H1 (cell line): ENCODE results near the gene UTRN. TPM values are rescaled to one million over a fixed set of nuclear protein-coding genes. Genes with fewer than 3 reads are reported as not detected.
A peak's percentile ranks its signal among the peaks of the same experiment; 100 is the strongest.

ENCODE experiments used
- CTCF ChIA-PET: fragments of 300-600 bp; sonication (Branson Sonifier 250); formaldehyde crosslinking; loops from one replicate; lab custom pipeline; 2021; ENCODE audit not compliant: partially characterized antibody; lab: Charles Lee
- POLR2A ChIA-PET: fragments of 300-600 bp; sonication (Branson Sonifier 250); formaldehyde crosslinking; loops from one replicate; lab custom pipeline; 2021; ENCODE audit warnings: inconsistent platforms; ENCODE audit not compliant: partially characterized antibody; lab: Charles Lee
- DNase-seq, 2 experiments: peaks; one replicate each; pipeline versions ENCODE4 v3.0.0 to v3.0.0-alpha.2; 2010 to 2022; ENCODE audit warnings: low spot score in 2 of 2, low read depth in 1 of 2, mixed read lengths in 1 of 2
- FAIRE-seq: peaks from 2 replicates; lab custom pipeline; 2011; peaks lifted over from hg19 to GRCh38; lab: Jason Lieb, UNC
- H2AFZ ChIP-seq: 2 replicates; pipeline ENCODE4 v1.8.1; 2012; ENCODE audit warnings: low read length, inconsistent platforms
- H2AK5ac ChIP-seq: 2 replicates; pipeline ENCODE4 v1.6.1; 2013; ENCODE audit warnings: low read depth, low read length
- H2BK120ac ChIP-seq: replicated peaks from 2 replicates; pipeline ENCODE3; 2013; ENCODE audit warnings: low read depth, low read length, inconsistent platforms
- H2BK12ac ChIP-seq: 2 replicates; pipeline ENCODE4 v1.6.1; 2013; ENCODE audit warnings: low read depth, low read length
- H2BK15ac ChIP-seq: 2 replicates; pipeline ENCODE4 v1.6.1; 2013; ENCODE audit warnings: low read length
- H2BK20ac ChIP-seq: 2 replicates; pipeline ENCODE4 v1.6.1; 2013; ENCODE audit warnings: low read length
- H2BK5ac ChIP-seq: 2 replicates; pipeline ENCODE4 v1.6.1; 2013; ENCODE audit warnings: low read depth, low read length
- H3K14ac ChIP-seq: 2 replicates; pipeline ENCODE4 v1.6.1; 2013; ENCODE audit warnings: inconsistent platforms; ENCODE audit not compliant: insufficient read length
- H3K18ac ChIP-seq: 2 replicates; pipeline ENCODE4 v1.6.1; 2013; ENCODE audit warnings: low read length; ENCODE audit errors: extremely low read depth
- H3K23ac ChIP-seq: 2 replicates; pipeline ENCODE4 v1.6.1; 2013; ENCODE audit warnings: inconsistent platforms; ENCODE audit not compliant: insufficient read length
- H3K23me2 ChIP-seq: 2 replicates; pipeline ENCODE4 v1.6.1; 2013; ENCODE audit warnings: low read depth, low read length
- H3K27ac ChIP-seq: 2 replicates; pipeline ENCODE4 v1.6.1; 2011; ENCODE audit warnings: low read depth, low read length, inconsistent platforms
- H3K27me3 ChIP-seq, 4 experiments: replicated peaks in 1 of 4; 1 replicate in 1 of 4; 2 replicates in 3 of 4; pipeline versions ENCODE4 v1.6.1 to v1.8.1; 2011 to 2013; ENCODE audit warnings: low read length in 3 of 4, mild to moderate bottlenecking in 3 of 4, inconsistent platforms in 2 of 4, mixed read lengths in 2 of 4, moderate library complexity in 1 of 4; ENCODE audit not compliant: control insufficient read depth in 3 of 4, insufficient read depth in 3 of 4; ENCODE audit errors: extremely low read depth in 1 of 4
- H3K36me3 ChIP-seq, 4 experiments: 2 replicates each; pipeline versions ENCODE4 v1.6.1 to v1.8.1; 2011 to 2013; ENCODE audit warnings: mild to moderate bottlenecking in 4 of 4, low read length in 3 of 4, moderate library complexity in 2 of 4, control low read depth in 1 of 4, inconsistent platforms in 1 of 4; ENCODE audit not compliant: insufficient read depth in 4 of 4, control insufficient read depth in 2 of 4
- H3K4ac ChIP-seq: replicated peaks from 2 replicates; pipeline ENCODE3; 2013; ENCODE audit warnings: low read length, low read depth, mixed read lengths, inconsistent platforms; ENCODE audit not compliant: insufficient read length
- H3K4me1 ChIP-seq, 4 experiments: replicated peaks in 1 of 4; 1 replicate in 1 of 4; 2 replicates in 3 of 4; pipeline versions ENCODE4 v1.6.1 to v1.8.1; 2011 to 2013; ENCODE audit warnings: low read length in 3 of 4, inconsistent platforms in 2 of 4, mixed read lengths in 1 of 4; ENCODE audit not compliant: insufficient read depth in 4 of 4, control insufficient read depth in 3 of 4
- H3K4me2 ChIP-seq, 2 experiments: 2 replicates each; pipeline versions ENCODE4 v1.6.1 to v1.8.1; 2011 to 2013; ENCODE audit warnings: low read depth in 2 of 2, low read length in 2 of 2, control low read depth in 1 of 2, inconsistent platforms in 1 of 2, mild to moderate bottlenecking in 1 of 2; ENCODE audit not compliant: insufficient read depth in 1 of 2
- H3K4me3 ChIP-seq, 4 experiments: fragments of 200-600, 300-600 bp in 1 of 4; sonication (generic), shearing (Covaris generic), sonication (Bioruptor Twin) in 1 of 4; 2 replicates each; pipeline versions ENCODE4 v1.5.1 to v1.8.1; 2011 to 2016; ENCODE audit warnings: low read length in 4 of 4, low read depth in 3 of 4, control low read depth in 2 of 4, inconsistent platforms in 2 of 4, mild to moderate bottlenecking in 2 of 4, mixed read lengths in 1 of 4, moderate library complexity in 1 of 4; ENCODE audit not compliant: insufficient read depth in 2 of 4; ENCODE audit errors: extremely low read depth in 1 of 4
- H3K56ac ChIP-seq: replicated peaks from 2 replicates; pipeline ENCODE3; 2013; ENCODE audit warnings: low read depth, mild to moderate bottlenecking, mixed read lengths, low read length, inconsistent platforms; ENCODE audit not compliant: insufficient read length
- H3K79me1 ChIP-seq: 2 replicates; pipeline ENCODE4 v1.6.1; 2013; ENCODE audit warnings: low read depth, low read length, control low read depth
- H3K79me2 ChIP-seq, 2 experiments: 2 replicates each; pipeline versions ENCODE4 v1.6.1 to v1.8.1; 2012 to 2013; ENCODE audit warnings: low read length in 2 of 2, mild to moderate bottlenecking in 2 of 2, inconsistent platforms in 1 of 2; ENCODE audit not compliant: insufficient read depth in 2 of 2, control insufficient read depth in 1 of 2
- H3K9ac ChIP-seq, 4 experiments: replicated peaks in 1 of 4; 1 replicate in 1 of 4; 2 replicates in 3 of 4; pipeline versions ENCODE4 v1.6.1 to v1.8.1; 2011 to 2013; ENCODE audit warnings: low read depth in 3 of 4, low read length in 3 of 4, control low read depth in 2 of 4, mild to moderate bottlenecking in 2 of 4, moderate library complexity in 2 of 4, inconsistent platforms in 1 of 4; ENCODE audit errors: extremely low read depth in 1 of 4
- H3K9me3 ChIP-seq, 2 experiments: 2 replicates each; pipeline versions ENCODE4 v1.6.1 to v1.8.1; 2012 to 2013; ENCODE audit warnings: mild to moderate bottlenecking in 2 of 2, moderate library complexity in 2 of 2, control low read depth in 1 of 2, inconsistent platforms in 1 of 2, low read depth in 1 of 2, low read length in 1 of 2, mixed read lengths in 1 of 2; ENCODE audit not compliant: insufficient read depth in 2 of 2
- H4K20me1 ChIP-seq, 2 experiments: replicated peaks in 1 of 2; 2 replicates each; pipeline versions ENCODE3 to v1.8.1; 2011 to 2013; ENCODE audit warnings: inconsistent platforms in 2 of 2, low read length in 2 of 2, mild to moderate bottlenecking in 1 of 2; ENCODE audit not compliant: insufficient read depth in 2 of 2, control insufficient read depth in 1 of 2
- H4K5ac ChIP-seq: 2 replicates; pipeline ENCODE4 v1.6.1; 2013; ENCODE audit warnings: low read length, low read depth, mixed read lengths, inconsistent platforms; ENCODE audit not compliant: insufficient read length
- H4K8ac ChIP-seq: 2 replicates; pipeline ENCODE4 v1.8.0; 2013; ENCODE audit warnings: mild to moderate bottlenecking, moderate library complexity, low read length, inconsistent platforms; ENCODE audit not compliant: insufficient read depth; ENCODE audit errors: extremely low read depth
- H4K91ac ChIP-seq: replicated peaks from 2 replicates; pipeline ENCODE3; 2013; ENCODE audit warnings: low read length, mixed read lengths, inconsistent platforms; ENCODE audit not compliant: insufficient read length
- SP1 ChIP-seq: IDR thresholded peaks from 2 replicates; pipeline ENCODE4 v1.6.1; 2011; ENCODE audit warnings: low read depth, low read length
- SP2 ChIP-seq: IDR thresholded peaks from 2 replicates; pipeline ENCODE4 v1.6.1; 2012; ENCODE audit warnings: mild to moderate bottlenecking, low read length, inconsistent platforms
- WGBS, 2 experiments: shearing (Covaris generic) in 1 of 2; methylation state at CpG; one replicate each; pipeline versions ENCODE4 v1.1.6 to v1.1.7; 2013 to 2015; ENCODE audit warnings: low lambda C conversion rate in 2 of 2, mixed read lengths in 2 of 2, inconsistent platforms in 1 of 2, low coverage in 1 of 2, missing lambda C conversion rate in 1 of 2; ENCODE audit not compliant: insufficient replicate concordance in 2 of 2, insufficient coverage in 1 of 2, insufficient read length in 1 of 2; ENCODE audit errors: extremely low coverage in 1 of 2, missing lambda C conversion rate in 1 of 2; 5-methylcytosine and 5-hydroxymethylcytosine counted together
- polyA plus RNA-seq, 7 experiments: library from polyadenylated mRNA; depleted of rRNA in 3 of 7; stranded (reverse) in 5 of 7; unstranded in 2 of 7; fragments of >200 nt in 5 of 7; fragments of 200-250 nt in 2 of 7; gene quantifications; 1 replicate in 5 of 7; 2 replicates in 1 of 7; 4 replicates in 1 of 7; pipeline versions ENCODE4 v1.2.1 to v1.2.3, GENCODE V29; 2011 to 2013; ENCODE audit warnings: missing spikeins in 2 of 7, mixed read lengths in 2 of 7
- total RNA-seq: library from RNA; stranded (reverse); fragmentation: NEBNext Ultra II Directional; extraction: Animal tissue kit (Norgen Biotek cat#: 25700); gene quantifications from 2 replicates; pipeline ENCODE4 v1.2.1, GENCODE V29; 2021
- TF ChIP-seq, protein P1 (sequence below), 3 experiments: IDR thresholded peaks; 1 replicate in 2 of 3; 2 replicates in 1 of 3; pipeline versions ENCODE4 v1.5.1 to v1.6.1; 2011; ENCODE audit warnings: low read length in 3 of 3, mild to moderate bottlenecking in 3 of 3, inconsistent platforms in 2 of 3, low read depth in 1 of 3, moderate library complexity in 1 of 3; ENCODE audit not compliant: insufficient read depth in 1 of 3; ENCODE audit errors: control extremely low read depth in 1 of 3

Gene UTRN
- total and polyA plus RNA-seq, 2 of the 8 experiments (the other 6 are each of a cell fraction or from before 2014, with no cell fraction given) = 25.0 to 112 TPM

DNA sequence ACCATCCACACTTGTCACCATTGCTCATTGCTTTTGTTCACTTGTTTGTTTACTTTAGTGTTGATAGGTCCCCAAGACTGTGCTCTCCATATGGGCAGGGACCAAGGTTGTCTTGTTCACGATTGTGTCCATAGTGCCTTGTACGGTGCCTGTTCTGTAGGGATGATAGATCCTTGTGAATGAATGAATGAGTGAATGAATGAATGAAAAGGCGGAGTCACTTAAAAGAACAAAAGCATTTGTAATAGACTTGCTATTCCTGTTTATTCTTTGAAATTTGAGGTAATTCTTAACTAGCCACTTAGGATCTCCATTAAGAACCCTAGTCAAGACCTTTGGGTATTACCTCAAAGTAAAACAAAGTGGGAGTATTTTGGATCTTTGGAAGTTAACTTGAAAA lies 47.0 kb downstream of the UTRN start:
- H4K8ac ChIP-seq = no peak overlapping the region
- peak overlapping the region; percentile 66; the same call in 1 of the 2 replicates for H2BK15ac ChIP-seq
- H3K79me1 ChIP-seq = no peaks in the 10 kb centered on the region; the same call in none of the 2 replicates
- H4K20me1 ChIP-seq = peaks cover 0 to 2% of the 10 kb centered on the region in 2 experiments
- TF ChIP-seq SP1 = no peak
- TF ChIP-seq, protein P1, sequence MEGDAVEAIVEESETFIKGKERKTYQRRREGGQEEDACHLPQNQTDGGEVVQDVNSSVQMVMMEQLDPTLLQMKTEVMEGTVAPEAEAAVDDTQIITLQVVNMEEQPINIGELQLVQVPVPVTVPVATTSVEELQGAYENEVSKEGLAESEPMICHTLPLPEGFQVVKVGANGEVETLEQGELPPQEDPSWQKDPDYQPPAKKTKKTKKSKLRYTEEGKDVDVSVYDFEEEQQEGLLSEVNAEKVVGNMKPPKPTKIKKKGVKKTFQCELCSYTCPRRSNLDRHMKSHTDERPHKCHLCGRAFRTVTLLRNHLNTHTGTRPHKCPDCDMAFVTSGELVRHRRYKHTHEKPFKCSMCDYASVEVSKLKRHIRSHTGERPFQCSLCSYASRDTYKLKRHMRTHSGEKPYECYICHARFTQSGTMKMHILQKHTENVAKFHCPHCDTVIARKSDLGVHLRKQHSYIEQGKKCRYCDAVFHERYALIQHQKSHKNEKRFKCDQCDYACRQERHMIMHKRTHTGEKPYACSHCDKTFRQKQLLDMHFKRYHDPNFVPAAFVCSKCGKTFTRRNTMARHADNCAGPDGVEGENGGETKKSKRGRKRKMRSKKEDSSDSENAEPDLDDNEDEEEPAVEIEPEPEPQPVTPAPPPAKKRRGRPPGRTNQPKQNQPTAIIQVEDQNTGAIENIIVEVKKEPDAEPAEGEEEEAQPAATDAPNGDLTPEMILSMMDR (IDR thresholded peaks at IDR 0.05; ENCODE audit: control extremely low read depth in 1 of 3, insufficient read depth in 1 of 3, low read depth in 1 of 3, low read length in 3 of 3) = no peak
- no peak for TF ChIP-seq SP2
- H3K27ac ChIP-seq = peak overlapping the region; percentile 42; the same call in 1 of the 2 replicates
- H3K4me1 ChIP-seq = peaks cover 6 to 26% (median 22%) of the 10 kb centered on the region in 4 experiments
- WGBS, 2 experiments = 95% methylated on average over 3 of the region's 3 CpGs; no CpG with 5 or more reads in 1 of the 2 experiments
- DNase-seq (no peak), FAIRE-seq (no peak)
- no peak overlapping the region for H3K18ac ChIP-seq
- H2BK20ac ChIP-seq = peak overlapping the region; percentile 83
- no peak overlapping the region for H2BK120ac ChIP-seq
- no peaks in the 10 kb centered on the region; the same call in 1 of the 2 replicates for H3K23me2 ChIP-seq
- H3K9me3 ChIP-seq = no peaks in the 10 kb centered on the region
- H3K4me2 ChIP-seq = peak overlapping the region; percentile 69 to 91; a peak in 3 of 4 replicates
- H3K14ac ChIP-seq = no peak overlapping the region
- H3K4ac ChIP-seq = no peak overlapping the region
- ChIA-PET POLR2A (interaction anchor here (1.0 to 1.1 kb wide), 2 partner anchors 8 to 47 kb away, joined by 3 to 5 read pairs; partner anchors contain the start of gene UTRN), CTCF (interaction anchor here (1.3 kb wide), 1 partner anchor 8 kb away, joined by 3 read pairs; no protein-coding TSS in a partner anchor)
- H3K79me2 ChIP-seq = peaks cover 0 to 73% of the 10 kb centered on the region in 2 experiments
- no peaks in the 10 kb centered on the region for H3K36me3 ChIP-seq
- peak overlapping the region; percentile 91; the same call in 1 of the 2 replicates for H2AK5ac ChIP-seq
- H3K9ac ChIP-seq = no peak overlapping the region
- peak overlapping the region in 1 of 4 experiments; percentile 48; a peak in 1 of 8 replicates for H3K4me3 ChIP-seq
- peak overlapping the region; percentile 95 for H2BK12ac ChIP-seq
- no peaks in the 10 kb centered on the region for H3K27me3 ChIP-seq
- peak overlapping the region; percentile 78; the same call in 1 of the 2 replicates for H2BK5ac ChIP-seq
- H3K23ac ChIP-seq = no peak overlapping the region
- H4K5ac ChIP-seq = no peak overlapping the region
- no peak overlapping the region for H3K56ac ChIP-seq
- no peak overlapping the region for H4K91ac ChIP-seq
- H2AFZ ChIP-seq = no peak overlapping the region
